B cell (primary cell): ENCODE results near the gene C1QA. TPM values are rescaled to one million over a fixed set of nuclear protein-coding genes. Genes with fewer than 3 reads are reported as not detected.

Experiments used
- ATAC-seq: fragments of 200-7000 bp; cut with Tn5 transposase; one replicate; pipeline ENCODE4 v1.10.0; 2021; ENCODE audit warnings: low read depth, mild to moderate bottlenecking, moderate number of reproducible peaks, moderate library complexity
- CTCF ChIA-PET: fragments of 350-600 bp; sonication (Branson Sonifier 250); formaldehyde crosslinking; loops from one replicate; lab custom pipeline; 2021; ENCODE audit warnings: antibody characterized with exemption, inconsistent platforms; lab: Charles Lee
- POLR2A ChIA-PET: fragments of 350-600 bp; sonication (Branson Sonifier 250); formaldehyde crosslinking; loops from one replicate; lab custom pipeline; 2021; ENCODE audit warnings: antibody characterized with exemption; lab: Charles Lee
- DNase-seq: peaks from one replicate; pipeline ENCODE4 v3.0.0; 2013
- H2AFZ ChIP-seq: 2 replicates; pipeline ENCODE4 v1.6.1; 2012; ENCODE audit warnings: mild to moderate bottlenecking, low read depth, low read length; ENCODE audit not compliant: insufficient read depth, poor library complexity, severe bottlenecking
- H3K27ac ChIP-seq, 2 donors: 1 replicate in 1 of 2; 2 replicates in 1 of 2; pipeline ENCODE4 v1.5.1; 2012 to 2013; ENCODE audit warnings: low read length in 2 of 2, mild to moderate bottlenecking in 2 of 2, moderate library complexity in 1 of 2
- H3K27me3 ChIP-seq, 4 experiments: fragments of 200-600 bp in 1 of 4; sonication (generic) in 1 of 4; replicated peaks in 1 of 4; 1 replicate in 2 of 4; 2 replicates in 2 of 4; pipeline versions ENCODE4 v1.6.1 to v1.7.0; 2013 to 2016; ENCODE audit warnings: low read length in 3 of 4, mild to moderate bottlenecking in 2 of 4, mixed read lengths in 1 of 4, moderate library complexity in 1 of 4; ENCODE audit not compliant: insufficient read depth in 4 of 4, control insufficient read depth in 3 of 4; ENCODE audit errors: control extremely low read depth in 1 of 4
- H3K36me3 ChIP-seq, 2 experiments: replicated peaks in 1 of 2; 1 replicate in 1 of 2; 2 replicates in 1 of 2; pipeline versions ENCODE4 v1.6.1 to v1.7.1; 2013; ENCODE audit warnings: low read length in 1 of 2; ENCODE audit not compliant: insufficient read depth in 2 of 2, control insufficient read depth in 1 of 2; ENCODE audit errors: control extremely low read depth in 1 of 2, extremely low read depth in 1 of 2
- H3K4me1 ChIP-seq, 2 donors: fragments of 200-600 bp in 1 of 2; sonication (generic) in 1 of 2; 1 replicate in 1 of 2; 2 replicates in 1 of 2; pipeline versions ENCODE4 v1.5.1 to v1.6.1; 2013 to 2017; ENCODE audit warnings: low read length in 2 of 2; ENCODE audit not compliant: control insufficient read depth in 2 of 2, insufficient read depth in 2 of 2
- H3K4me2 ChIP-seq: replicated peaks from 2 replicates; pipeline ENCODE3; 2012; ENCODE audit warnings: mild to moderate bottlenecking, low read depth, low read length; ENCODE audit not compliant: poor library complexity, severe bottlenecking
- H3K4me3 ChIP-seq, 5 experiments: fragments of 200-600 bp in 1 of 5; sonication (generic) in 1 of 5; 1 replicate in 3 of 5; 2 replicates in 2 of 5; pipeline versions ENCODE4 v1.5.1 to v1.7.0; 2011 to 2016; ENCODE audit warnings: low read length in 4 of 5, mild to moderate bottlenecking in 4 of 5, low read depth in 2 of 5, control low read depth in 1 of 5, moderate library complexity in 1 of 5; ENCODE audit not compliant: insufficient read depth in 1 of 5; ENCODE audit errors: control extremely low read depth in 1 of 5, extremely low read depth in 1 of 5
- H3K79me2 ChIP-seq: fragments of 200-600 bp; sonication (generic); one replicate; pipeline ENCODE4 v1.6.0; 2016; ENCODE audit warnings: low read length; ENCODE audit not compliant: control insufficient read depth, insufficient read depth
- H3K9ac ChIP-seq: fragments of 200-600 bp; sonication (generic); 2 replicates; pipeline ENCODE4 v1.6.1; 2017; ENCODE audit warnings: mild to moderate bottlenecking, low read length, moderate library complexity
- H3K9me3 ChIP-seq, 3 donors: one replicate each; pipeline versions ENCODE4 v1.6.1 to v1.7.1; 2013; ENCODE audit warnings: low read length in 2 of 3; ENCODE audit not compliant: control insufficient read depth in 2 of 3, insufficient read depth in 1 of 3; ENCODE audit errors: control extremely low read depth in 1 of 3
- H4K20me1 ChIP-seq: 2 replicates; pipeline ENCODE4 v1.6.0; 2012; ENCODE audit warnings: mild to moderate bottlenecking, low read length; ENCODE audit not compliant: insufficient read depth, control insufficient read depth, poor library complexity, severe bottlenecking
- H3K27ac Mint-ChIP-seq: one replicate; pipeline ENCODE4 v1.8.0; 2021; ENCODE audit warnings: mixed read lengths
- H3K27me3 Mint-ChIP-seq: one replicate; pipeline ENCODE4 v1.8.0; 2021; ENCODE audit warnings: mixed read lengths
- H3K4me1 Mint-ChIP-seq: one replicate; pipeline ENCODE4 v1.8.0; 2021; ENCODE audit warnings: mixed read lengths
- H3K4me3 Mint-ChIP-seq: one replicate; pipeline ENCODE4 v1.8.0; 2021; ENCODE audit warnings: mixed read lengths
- H3K9me3 Mint-ChIP-seq: one replicate; pipeline ENCODE4 v1.8.0; 2022; ENCODE audit warnings: mixed read lengths; ENCODE audit not compliant: insufficient read depth
- CTCF ChIP-seq: fragments of 200-600 bp; IDR thresholded peaks from one replicate; pipeline ENCODE4 v1.8.0; 2022; ENCODE audit warnings: antibody characterized with exemption, mild to moderate bottlenecking
- EZH2 ChIP-seq: IDR thresholded peaks from 2 replicates; pipeline ENCODE4 v1.6.1; 2012; ENCODE audit warnings: borderline replicate concordance, low read depth, mild to moderate bottlenecking, moderate library complexity, low read length; ENCODE audit not compliant: insufficient read depth, poor library complexity, severe bottlenecking
- WGBS: methylation state at CpG from one replicate; pipeline ENCODE4 v1.1.5; 2013; ENCODE audit warnings: missing lambda C conversion rate; ENCODE audit not compliant: insufficient coverage; 5-methylcytosine and 5-hydroxymethylcytosine counted together
- intact Hi-C: fragments of 100-400 bp; cut with micrococcal nuclease; formaldehyde crosslinking; loops from one replicate; pipeline ENCODE4 v1.10.0; 2022
- polyA plus RNA-seq: library from polyadenylated mRNA; depleted of rRNA; stranded (reverse); fragments of >200 nt; gene quantifications from 2 replicates; pipeline ENCODE4 v1.2.3, GENCODE V29; 2012
- total RNA-seq, 2 donors: library from RNA; stranded (reverse); fragments of 120-200 nt in 1 of 2; gene quantifications; 1 replicate in 1 of 2; 2 replicates in 1 of 2; pipeline versions ENCODE4 v1.2.3 to v1.2.4, GENCODE V29; 2013 to 2022

C1QA gene
- total and polyA plus RNA-seq, 2 donors (not counting 1 experiment from before 2014, with no cell fraction given), result 0.16 TPM; not detected in 1

- ATAC-seq (no peak), DNase-seq (no peak)
- H3K4me2 ChIP-seq, result no peak overlapping the region
- Mint-ChIP-seq H3K4me1 (no peaks in the 10 kb centered on the region), H3K27ac (no peak overlapping the region), H3K4me3 (no peak overlapping the region), H3K27me3 (peaks cover 51% of the 10 kb centered on the region), H3K9me3 (no peaks in the 10 kb centered on the region)
- H4K20me1 ChIP-seq, result no peaks in the 10 kb centered on the region
- H3K27me3 ChIP-seq, result peaks cover 0 to 11% (median 2%) of the 10 kb centered on the region in 4 experiments
- intact Hi-C loops, result no loop called here
- no peak overlapping the region for H2AFZ ChIP-seq
- H3K36me3 ChIP-seq, result no peaks in the 10 kb centered on the region
- no peaks in the 10 kb centered on the region for H3K9me3 ChIP-seq
- H3K27ac ChIP-seq, result no peak overlapping the region
- no peak overlapping the region for H3K4me3 ChIP-seq
- no peak overlapping the region for H3K9ac ChIP-seq
- 13% methylated on average over 3 of the region's 11 CpGs for WGBS
- CTCF ChIA-PET, result no interaction called here
- H3K79me2 ChIP-seq, result no peaks in the 10 kb centered on the region
- POLR2A ChIA-PET, result no interaction called here
- H3K4me1 ChIP-seq, result no peaks in the 10 kb centered on the region
- TF ChIP-seq CTCF (no peak), EZH2 (no peak)
Measured at GRCh38 chr1:22628698-22629444, 7.6 kb upstream of the C1QA start.

GRCh38 chr1:22629886-22630285 lies 6.5 kb upstream of the C1QA start:
- peaks cover 0 to 9% (median 2%) of the 10 kb centered on the region in 4 experiments for H3K27me3 ChIP-seq
- no peaks in the 10 kb centered on the region for H3K4me1 Mint-ChIP-seq
- DNase-seq (no peak), ATAC-seq (no peak)
- no peak overlapping the region for H3K4me2 ChIP-seq
- H3K9me3 ChIP-seq, result peaks cover 0 to 5% (median 0%) of the 10 kb centered on the region in 3 donors
- CTCF ChIA-PET, result no interaction called here
- TF ChIP-seq EZH2, result no peak
- TF ChIP-seq CTCF, result no peak
- H3K79me2 ChIP-seq, result no peaks in the 10 kb centered on the region
- H3K4me1 ChIP-seq, result no peaks in the 10 kb centered on the region
- 20% methylated on average over 1 of the region's 2 CpGs for WGBS
- POLR2A ChIA-PET, result no interaction called here
- H4K20me1 ChIP-seq, result no peaks in the 10 kb centered on the region
- no peaks in the 10 kb centered on the region for H3K9me3 Mint-ChIP-seq
- H3K27ac Mint-ChIP-seq, result no peak overlapping the region
- peaks cover 45% of the 10 kb centered on the region for H3K27me3 Mint-ChIP-seq
- H3K9ac ChIP-seq, result no peak overlapping the region
- no peak overlapping the region for H3K4me3 ChIP-seq
- intact Hi-C loops, result no loop called here
- H2AFZ ChIP-seq, result no peak overlapping the region
- H3K4me3 Mint-ChIP-seq, result no peak overlapping the region
- no peak overlapping the region for H3K27ac ChIP-seq
- H3K36me3 ChIP-seq, result no peaks in the 10 kb centered on the region
